IPS-15b (cell line): ENCODE data around the gene DENND1A.

Experiments
- H3K27me3 ChIP-seq: one replicate; pipeline ENCODE4 v1.6.1; 2013; ENCODE audit warnings: low read length; ENCODE audit not compliant: control insufficient read depth, insufficient read depth
- H3K36me3 ChIP-seq: one replicate; pipeline ENCODE4 v1.6.1; 2013; ENCODE audit warnings: low read length; ENCODE audit not compliant: control insufficient read depth, insufficient read depth
- H3K4me1 ChIP-seq: one replicate; pipeline ENCODE4 v1.6.1; 2013; ENCODE audit warnings: mild to moderate bottlenecking, low read length; ENCODE audit not compliant: control insufficient read depth, insufficient read depth
- H3K4me3 ChIP-seq: one replicate; pipeline ENCODE4 v1.5.1; 2013; ENCODE audit warnings: low read depth, low read length
- H3K9ac ChIP-seq: one replicate; pipeline ENCODE4 v1.6.1; 2013; ENCODE audit warnings: low read depth, mild to moderate bottlenecking, low read length
- H3K9me3 ChIP-seq: one replicate; pipeline ENCODE4 v1.6.1; 2013; ENCODE audit warnings: mild to moderate bottlenecking, low read length; ENCODE audit not compliant: control insufficient read depth, insufficient read depth

DENND1A gene

GRCh38 chr9:123851851-123852250 is 78.1 kb downstream of the DENND1A start:
- H3K27me3 ChIP-seq = no peaks in the 10 kb centered on the region
- H3K4me1 ChIP-seq = peaks cover 5% of the 10 kb centered on the region
- no peaks in the 10 kb centered on the region for H3K36me3 ChIP-seq
- no peak overlapping the region for H3K9ac ChIP-seq
- H3K4me3 ChIP-seq = no peak overlapping the region
- no peaks in the 10 kb centered on the region for H3K9me3 ChIP-seq

- H3K27me3 ChIP-seq = no peaks in the 10 kb centered on the region
- H3K9ac ChIP-seq = no peak overlapping the region
- peaks cover 5% of the 10 kb centered on the region for H3K4me1 ChIP-seq
- no peak overlapping the region for H3K4me3 ChIP-seq
- peaks cover 3% of the 10 kb centered on the region for H3K9me3 ChIP-seq
- H3K36me3 ChIP-seq = no peaks in the 10 kb centered on the region
Observed at GRCh38 chr9:123848447-123849085, 81.4 kb downstream of the DENND1A start.

- Histone ChIP-seq H3K36me3 (no peaks in the 10 kb centered on the region), H3K9me3 (peaks cover 3% of the 10 kb centered on the region), H3K27me3 (no peaks in the 10 kb centered on the region), H3K4me3 (no peak overlapping the region), H3K4me1 (peaks cover under 1% of the 10 kb centered on the region), H3K9ac (no peak overlapping the region)
Observed at GRCh38 chr9:123846966-123847365, 83.0 kb downstream of the DENND1A start.

GRCh38 chr9:123843703-123844102 is 86.2 kb downstream of the DENND1A start:
- H3K4me3 ChIP-seq = no peak overlapping the region
- peaks cover 3% of the 10 kb centered on the region for H3K9me3 ChIP-seq
- no peaks in the 10 kb centered on the region for H3K36me3 ChIP-seq
- H3K27me3 ChIP-seq = no peaks in the 10 kb centered on the region
- H3K4me1 ChIP-seq = peaks cover 2% of the 10 kb centered on the region
- no peak overlapping the region for H3K9ac ChIP-seq

GRCh38 chr9:123835821-123836220 is 94.1 kb downstream of the DENND1A start:
- Histone ChIP-seq H3K9ac (no peak overlapping the region), H3K27me3 (no peaks in the 10 kb centered on the region), H3K4me1 (peaks cover 14% of the 10 kb centered on the region), H3K36me3 (no peaks in the 10 kb centered on the region), H3K9me3 (no peaks in the 10 kb centered on the region), H3K4me3 (no peak overlapping the region)

GRCh38 chr9:123834889-123835562 is 94.9 kb downstream of the DENND1A start:
- Histone ChIP-seq H3K27me3 (no peaks in the 10 kb centered on the region), H3K9ac (no peak overlapping the region), H3K9me3 (no peaks in the 10 kb centered on the region), H3K4me3 (no peak overlapping the region), H3K36me3 (no peaks in the 10 kb centered on the region), H3K4me1 (peaks cover 14% of the 10 kb centered on the region)

- Histone ChIP-seq H3K9ac (no peak overlapping the region), H3K4me3 (no peak overlapping the region), H3K27me3 (no peaks in the 10 kb centered on the region), H3K36me3 (no peaks in the 10 kb centered on the region), H3K9me3 (no peaks in the 10 kb centered on the region), H3K4me1 (peaks cover 12% of the 10 kb centered on the region)
Observed at GRCh38 chr9:123834218-123834888, 95.6 kb downstream of the DENND1A start.

- no peaks in the 10 kb centered on the region for H3K36me3 ChIP-seq
- no peaks in the 10 kb centered on the region for H3K9me3 ChIP-seq
- H3K27me3 ChIP-seq = no peaks in the 10 kb centered on the region
- no peak overlapping the region for H3K9ac ChIP-seq
- H3K4me1 ChIP-seq = peaks cover 12% of the 10 kb centered on the region
- no peak overlapping the region for H3K4me3 ChIP-seq
Observed at GRCh38 chr9:123832858-123833650, 96.9 kb downstream of the DENND1A start.

GRCh38 chr9:123832176-123832575 is 97.8 kb downstream of the DENND1A start:
- no peak overlapping the region for H3K9ac ChIP-seq
- peaks cover 11% of the 10 kb centered on the region for H3K4me1 ChIP-seq
- no peaks in the 10 kb centered on the region for H3K9me3 ChIP-seq
- H3K27me3 ChIP-seq = no peaks in the 10 kb centered on the region
- no peak overlapping the region for H3K4me3 ChIP-seq
- no peaks in the 10 kb centered on the region for H3K36me3 ChIP-seq

GRCh38 chr9:123828449-123828848 is 101.5 kb downstream of the DENND1A start:
- Histone ChIP-seq H3K36me3 (no peaks in the 10 kb centered on the region), H3K9ac (no peak overlapping the region), H3K27me3 (no peaks in the 10 kb centered on the region), H3K9me3 (no peaks in the 10 kb centered on the region), H3K4me3 (no peak overlapping the region), H3K4me1 (peaks cover 2% of the 10 kb centered on the region)

GRCh38 chr9:123825342-123826060 is 104.4 kb downstream of the DENND1A start:
- Histone ChIP-seq H3K9ac (no peak overlapping the region), H3K4me3 (no peak overlapping the region), H3K36me3 (no peaks in the 10 kb centered on the region), H3K4me1 (peaks cover 4% of the 10 kb centered on the region), H3K9me3 (no peaks in the 10 kb centered on the region), H3K27me3 (no peaks in the 10 kb centered on the region)
